Measurements from ENCODE around the gene CNTN4. TPM values are rescaled to one million over a fixed set of nuclear protein-coding genes. Genes with fewer than 3 reads are reported as not detected.
"Not testable (repeated sequence)": the region's sequence is repeated elsewhere in the genome, so short reads cannot be mapped to it uniquely, and the experiment has no call there.

Gene CNTN4
- total RNA-seq, 1 donor from 2014 or later, result 16.5 TPM

DNA sequence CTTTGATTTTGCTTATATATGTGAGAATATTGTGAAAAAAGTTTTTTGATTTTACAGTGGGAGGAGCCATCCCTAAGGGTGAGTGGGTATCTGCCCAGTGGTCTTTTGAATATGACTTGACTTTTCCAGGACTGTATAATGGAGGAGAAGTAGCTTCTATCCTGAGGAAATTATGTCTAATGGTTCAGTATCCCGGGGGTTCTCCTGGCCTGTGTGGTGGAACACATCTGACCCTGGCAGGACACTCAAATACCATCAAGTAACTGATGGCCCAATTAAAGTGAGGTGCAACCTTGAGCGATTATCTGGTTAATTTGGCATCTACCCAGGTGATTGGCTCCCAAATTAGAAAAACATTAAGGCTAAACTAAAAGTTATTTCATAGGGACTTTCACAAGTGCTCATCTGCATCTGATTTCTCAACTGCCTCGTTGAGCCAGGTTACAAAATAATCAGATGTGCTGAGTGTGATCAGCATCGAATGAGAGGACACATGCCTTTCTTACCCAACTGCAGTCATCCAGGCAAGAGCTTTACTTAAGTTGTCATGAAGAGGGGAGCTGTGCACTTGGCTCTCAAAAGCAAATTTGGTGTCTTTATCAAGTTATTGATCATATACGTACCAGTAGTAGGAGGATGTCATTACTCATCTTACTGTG lies 810.2 kb downstream of the CNTN4 start:
- H3K27me3 ChIP-seq (ENCODE audit: control insufficient read depth, insufficient read depth, low read length), result no peaks in the 10 kb centered on the region
- DNase-seq (ENCODE audit: low read depth), result no peak
- H3K36me3 ChIP-seq (ENCODE audit: control insufficient read depth, insufficient read depth, low read length), result no peaks in the 10 kb centered on the region
- no peak overlapping the region for H3K4me3 ChIP-seq (ENCODE audit: low read depth, low read length)
- TF ChIP-seq, protein P1, sequence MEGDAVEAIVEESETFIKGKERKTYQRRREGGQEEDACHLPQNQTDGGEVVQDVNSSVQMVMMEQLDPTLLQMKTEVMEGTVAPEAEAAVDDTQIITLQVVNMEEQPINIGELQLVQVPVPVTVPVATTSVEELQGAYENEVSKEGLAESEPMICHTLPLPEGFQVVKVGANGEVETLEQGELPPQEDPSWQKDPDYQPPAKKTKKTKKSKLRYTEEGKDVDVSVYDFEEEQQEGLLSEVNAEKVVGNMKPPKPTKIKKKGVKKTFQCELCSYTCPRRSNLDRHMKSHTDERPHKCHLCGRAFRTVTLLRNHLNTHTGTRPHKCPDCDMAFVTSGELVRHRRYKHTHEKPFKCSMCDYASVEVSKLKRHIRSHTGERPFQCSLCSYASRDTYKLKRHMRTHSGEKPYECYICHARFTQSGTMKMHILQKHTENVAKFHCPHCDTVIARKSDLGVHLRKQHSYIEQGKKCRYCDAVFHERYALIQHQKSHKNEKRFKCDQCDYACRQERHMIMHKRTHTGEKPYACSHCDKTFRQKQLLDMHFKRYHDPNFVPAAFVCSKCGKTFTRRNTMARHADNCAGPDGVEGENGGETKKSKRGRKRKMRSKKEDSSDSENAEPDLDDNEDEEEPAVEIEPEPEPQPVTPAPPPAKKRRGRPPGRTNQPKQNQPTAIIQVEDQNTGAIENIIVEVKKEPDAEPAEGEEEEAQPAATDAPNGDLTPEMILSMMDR (IDR thresholded peaks at IDR 0.05; ENCODE audit: insufficient read depth, low read length, poor library complexity, severe bottlenecking), result no peak

DNA sequence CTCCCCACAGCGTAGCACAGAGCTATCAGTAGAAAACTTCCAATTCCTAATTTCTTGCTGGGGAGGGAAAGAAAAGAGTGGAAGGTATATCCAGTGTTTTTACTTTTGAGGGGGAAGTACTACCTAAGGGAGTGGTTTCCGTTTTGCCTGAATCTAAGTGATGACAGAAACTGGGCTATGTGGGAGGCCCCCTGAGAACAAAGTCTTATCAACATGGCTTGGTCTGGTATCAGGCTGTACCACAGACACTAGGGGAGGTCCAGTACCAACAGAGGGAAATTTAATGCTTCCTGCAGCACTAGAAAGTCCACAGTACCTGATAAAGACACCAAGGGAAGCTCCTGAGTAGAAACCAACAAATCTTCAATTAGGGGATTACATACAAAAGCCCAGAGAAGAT lies 812.3 kb downstream of the CNTN4 start:
- TF ChIP-seq, protein P1 (IDR thresholded peaks at IDR 0.05; ENCODE audit: insufficient read depth, low read length, poor library complexity, severe bottlenecking), result no peak
- H3K27me3 ChIP-seq (ENCODE audit: control insufficient read depth, insufficient read depth, low read length), result no peaks in the 10 kb centered on the region
- no peak overlapping the region for H3K4me3 ChIP-seq (ENCODE audit: low read depth, low read length)
- no peak for DNase-seq (ENCODE audit: low read depth)
- H3K36me3 ChIP-seq (ENCODE audit: control insufficient read depth, insufficient read depth, low read length), result no peaks in the 10 kb centered on the region

DNA sequence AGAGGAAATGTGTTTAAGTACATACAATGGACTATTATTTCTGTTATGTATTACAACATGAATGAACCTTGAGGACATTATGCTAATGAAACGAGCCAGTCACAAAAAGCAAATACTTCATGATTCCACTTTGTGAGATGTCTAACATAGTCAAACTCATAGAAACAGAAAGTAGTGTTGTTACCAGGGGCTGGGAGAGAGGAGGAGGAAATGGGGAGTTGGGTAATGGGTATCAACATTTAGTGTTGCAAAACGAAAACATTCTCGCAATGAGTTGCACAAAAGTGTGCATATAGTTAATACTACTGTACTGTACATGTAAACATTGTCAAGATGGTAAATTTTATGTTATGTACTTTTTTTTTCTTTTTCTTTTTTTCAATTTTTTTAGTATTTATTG lies 817.2 kb downstream of the CNTN4 start:
- H3K36me3 ChIP-seq (ENCODE audit: control insufficient read depth, insufficient read depth, low read length), result no peaks in the 10 kb centered on the region
- no peak overlapping the region for H3K4me3 ChIP-seq (ENCODE audit: low read depth, low read length)
- TF ChIP-seq, protein P1 (IDR thresholded peaks at IDR 0.05; ENCODE audit: insufficient read depth, low read length, poor library complexity, severe bottlenecking), result no peak
- DNase-seq (ENCODE audit: low read depth), result no peak
- H3K27me3 ChIP-seq (ENCODE audit: control insufficient read depth, insufficient read depth, low read length), result no peaks in the 10 kb centered on the region

DNA sequence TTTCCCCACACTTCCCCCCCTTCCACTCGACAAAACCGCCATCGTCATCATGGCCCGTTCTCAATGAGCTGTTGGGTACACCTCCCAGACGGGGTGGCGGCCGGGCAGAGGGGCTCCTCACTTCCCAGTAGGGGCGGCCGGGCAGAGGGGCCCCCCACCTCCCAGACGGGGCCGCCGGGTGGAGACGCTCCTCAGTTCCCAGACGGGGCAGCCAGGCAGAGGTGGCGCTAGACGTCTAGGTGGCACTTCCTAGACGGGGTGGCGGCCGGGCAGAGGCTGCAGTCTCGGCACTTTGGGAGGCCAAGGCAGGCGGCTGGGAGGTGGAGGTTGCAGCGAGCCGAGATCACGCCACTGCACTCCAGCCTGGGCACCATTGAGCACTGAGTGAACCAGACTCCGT lies 818.0 kb downstream of the CNTN4 start:
- not testable (repeated sequence) for H3K27me3 ChIP-seq (ENCODE audit: control insufficient read depth, insufficient read depth, low read length); H3K36me3 ChIP-seq (ENCODE audit: control insufficient read depth, insufficient read depth, low read length); H3K4me3 ChIP-seq (ENCODE audit: low read depth, low read length); DNase-seq (ENCODE audit: low read depth)

DNA sequence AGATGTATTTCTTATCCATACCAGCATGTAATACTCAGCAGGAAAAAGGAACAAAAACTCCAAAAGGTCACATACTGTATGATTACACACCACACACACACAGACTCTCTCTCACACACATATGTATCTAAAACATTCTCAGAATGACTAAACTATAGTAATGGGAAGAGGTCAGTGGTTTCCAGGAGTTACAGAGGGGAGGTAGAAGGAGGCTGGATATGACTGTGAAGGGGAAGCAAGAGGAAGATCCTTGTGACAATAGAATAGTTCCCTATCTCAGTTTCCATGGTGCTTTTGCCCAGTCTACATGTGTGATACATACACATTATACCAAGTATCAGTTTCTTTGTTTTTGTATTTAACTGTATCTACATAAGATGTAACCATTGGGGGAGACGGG lies 821.4 kb downstream of the CNTN4 start:
- Histone ChIP-seq H3K36me3 (ENCODE audit: control insufficient read depth, insufficient read depth, low read length) (no peaks in the 10 kb centered on the region), H3K27me3 (ENCODE audit: control insufficient read depth, insufficient read depth, low read length) (no peaks in the 10 kb centered on the region), H3K4me3 (ENCODE audit: low read depth, low read length) (no peak overlapping the region)
- TF ChIP-seq, protein P1 (IDR thresholded peaks at IDR 0.05; ENCODE audit: insufficient read depth, low read length, poor library complexity, severe bottlenecking), result no peak
- no peak for DNase-seq (ENCODE audit: low read depth)

DNA sequence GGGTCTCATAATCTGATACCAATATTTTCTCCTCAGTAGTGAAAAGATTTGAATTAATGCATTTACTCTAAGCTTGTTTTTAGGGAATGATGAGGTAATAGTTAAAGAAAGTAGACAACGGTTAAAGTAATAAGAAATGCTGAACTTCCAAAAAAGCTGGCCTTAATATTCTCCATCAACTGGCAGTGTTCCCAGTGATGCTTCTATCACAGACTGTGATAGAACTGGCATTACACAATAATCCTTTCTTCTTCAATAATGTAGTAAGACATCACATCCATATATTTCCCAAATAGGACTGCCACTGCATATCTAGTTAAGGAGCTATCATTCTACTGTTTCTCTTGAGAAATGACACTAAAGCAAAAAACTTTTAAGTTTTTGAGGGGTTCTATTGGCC lies 822.8 kb downstream of the CNTN4 start:
- DNase-seq (ENCODE audit: low read depth), result no peak
- H3K27me3 ChIP-seq (ENCODE audit: control insufficient read depth, insufficient read depth, low read length), result no peaks in the 10 kb centered on the region
- no peaks in the 10 kb centered on the region for H3K36me3 ChIP-seq (ENCODE audit: control insufficient read depth, insufficient read depth, low read length)
- H3K4me3 ChIP-seq (ENCODE audit: low read depth, low read length), result no peak overlapping the region
- TF ChIP-seq, protein P1 (IDR thresholded peaks at IDR 0.05; ENCODE audit: insufficient read depth, low read length, poor library complexity, severe bottlenecking), result no peak

Data from kidney epithelial cell (primary cell).